SK-N-SH (cell line): ENCODE data around the gene MAGEC3.

Experiments
- CHD2 ChIP-seq: fragments of 150-350 bp; IDR thresholded peaks from 2 replicates; pipeline ENCODE4 v1.6.1; 2018; ENCODE audit warnings: low read length; ENCODE audit not compliant: partially characterized antibody
- CTCF ChIP-seq: fragments of 200-600 bp; sonication (generic); IDR thresholded peaks from 2 replicates; pipeline ENCODE4 v1.6.1; 2017; ENCODE audit warnings: antibody characterized with exemption, mild to moderate bottlenecking, moderate library complexity
- EP300 ChIP-seq, 2 experiments: IDR thresholded peaks; 2 replicates each; pipeline versions ENCODE4 v1.4.0 to v1.6.1; 2012; ENCODE audit warnings: borderline replicate concordance in 1 of 2, low read depth in 1 of 2, low read length in 1 of 2
- GABPA ChIP-seq: IDR thresholded peaks from 2 replicates; pipeline ENCODE4 v1.4.0; 2012; ENCODE audit warnings: low read depth, mild to moderate bottlenecking
- GATA2 ChIP-seq: sonication (generic); formaldehyde crosslinking; IDR thresholded peaks from 2 replicates; pipeline ENCODE4 v1.5.0; 2020; ENCODE audit warnings: mild to moderate bottlenecking, missing genetic modification reagents
- RCOR1 ChIP-seq: fragments of 150-350 bp; IDR thresholded peaks from 2 replicates; pipeline ENCODE4 v1.6.1; 2017; ENCODE audit warnings: antibody characterized with exemption, low read length
- REST ChIP-seq: IDR thresholded peaks from 2 replicates; pipeline ENCODE4 v1.6.1; 2012; ENCODE audit warnings: mild to moderate bottlenecking, low read depth, low read length, moderate library complexity
- RFX5 ChIP-seq: IDR thresholded peaks from 2 replicates; pipeline ENCODE4 v1.6.1; 2012; ENCODE audit warnings: mild to moderate bottlenecking, improper control_type of control experiment, low read length
- SMC3 ChIP-seq: IDR thresholded peaks from 2 replicates; pipeline ENCODE4 v1.6.1; 2012; ENCODE audit warnings: low read depth, low read length, improper control_type of control experiment
- TAF1 ChIP-seq: IDR thresholded peaks from 2 replicates; pipeline ENCODE4 v1.6.1; 2012; ENCODE audit warnings: low read depth, mild to moderate bottlenecking, low read length, moderate library complexity, borderline replicate concordance
- USF2 ChIP-seq: fragments of 150-350 bp; IDR thresholded peaks from 2 replicates; pipeline ENCODE4 v1.6.1; 2017; ENCODE audit warnings: antibody characterized with exemption, low read length, low read depth, borderline replicate concordance
- YY1 ChIP-seq: IDR thresholded peaks from 2 replicates; pipeline ENCODE4 v1.4.0; 2012; ENCODE audit warnings: low read depth, mild to moderate bottlenecking
- TF ChIP-seq, protein P1 (sequence below): IDR thresholded peaks from 2 replicates; pipeline ENCODE4 v1.4.0; 2012; ENCODE audit warnings: low read depth
- TF ChIP-seq, protein P2 (sequence below): IDR thresholded peaks from 2 replicates; pipeline ENCODE4; 2012

DNA sequence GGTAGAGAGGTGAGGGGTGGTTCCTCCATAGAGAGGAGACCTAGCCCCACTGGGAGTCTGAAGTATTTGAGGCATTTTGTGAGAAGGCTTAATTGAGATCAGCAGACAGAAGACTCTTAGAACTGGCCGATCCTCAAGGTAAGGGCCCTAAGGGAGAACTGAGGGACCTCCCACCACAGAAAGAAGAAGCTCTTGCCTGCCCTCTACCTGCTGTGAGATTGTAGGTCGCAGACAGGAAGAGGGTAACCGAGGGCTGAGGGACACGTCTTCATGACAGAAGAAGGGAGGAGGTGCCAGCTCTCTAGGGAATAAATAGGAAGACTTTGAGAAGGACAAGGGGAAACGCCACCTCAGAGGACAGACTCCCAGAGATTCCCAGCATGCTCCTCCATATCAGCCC lies 41.5 kb downstream of the MAGEC3 start:
- TF ChIP-seq CHD2 (no peak), GATA2 (no peak), USF2 (no peak), GABPA (no peak), CTCF (peak; percentile 22; the same call in 1 of the 2 replicates), EP300 (IDR thresholded peaks at IDR 0.05; ENCODE audit: borderline replicate concordance in 1 of 2, low read depth in 1 of 2, low read length in 1 of 2) (no peak), RFX5 (no peak), REST (no peak), TAF1 (no peak), RCOR1 (no peak), YY1 (no peak), SMC3 (no peak)
- TF ChIP-seq, protein P1, sequence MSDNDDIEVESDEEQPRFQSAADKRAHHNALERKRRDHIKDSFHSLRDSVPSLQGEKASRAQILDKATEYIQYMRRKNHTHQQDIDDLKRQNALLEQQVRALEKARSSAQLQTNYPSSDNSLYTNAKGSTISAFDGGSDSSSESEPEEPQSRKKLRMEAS: no peak
- TF ChIP-seq, protein P2, sequence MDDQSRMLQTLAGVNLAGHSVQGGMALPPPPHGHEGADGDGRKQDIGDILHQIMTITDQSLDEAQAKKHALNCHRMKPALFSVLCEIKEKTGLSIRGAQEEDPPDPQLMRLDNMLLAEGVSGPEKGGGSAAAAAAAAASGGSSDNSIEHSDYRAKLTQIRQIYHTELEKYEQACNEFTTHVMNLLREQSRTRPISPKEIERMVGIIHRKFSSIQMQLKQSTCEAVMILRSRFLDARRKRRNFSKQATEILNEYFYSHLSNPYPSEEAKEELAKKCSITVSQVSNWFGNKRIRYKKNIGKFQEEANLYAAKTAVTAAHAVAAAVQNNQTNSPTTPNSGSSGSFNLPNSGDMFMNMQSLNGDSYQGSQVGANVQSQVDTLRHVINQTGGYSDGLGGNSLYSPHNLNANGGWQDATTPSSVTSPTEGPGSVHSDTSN: no peak
